Measurements from ENCODE around the gene POLR1A. TPM values are rescaled to one million over a fixed set of nuclear protein-coding genes. Genes with fewer than 3 reads are reported as not detected.

Gene POLR1A
- total and polyA plus RNA-seq, 2 of the 13 experiments (the other 11 are each of a cell fraction or from before 2014, with no cell fraction given) = 7.2 to 39.9 TPM

DNA sequence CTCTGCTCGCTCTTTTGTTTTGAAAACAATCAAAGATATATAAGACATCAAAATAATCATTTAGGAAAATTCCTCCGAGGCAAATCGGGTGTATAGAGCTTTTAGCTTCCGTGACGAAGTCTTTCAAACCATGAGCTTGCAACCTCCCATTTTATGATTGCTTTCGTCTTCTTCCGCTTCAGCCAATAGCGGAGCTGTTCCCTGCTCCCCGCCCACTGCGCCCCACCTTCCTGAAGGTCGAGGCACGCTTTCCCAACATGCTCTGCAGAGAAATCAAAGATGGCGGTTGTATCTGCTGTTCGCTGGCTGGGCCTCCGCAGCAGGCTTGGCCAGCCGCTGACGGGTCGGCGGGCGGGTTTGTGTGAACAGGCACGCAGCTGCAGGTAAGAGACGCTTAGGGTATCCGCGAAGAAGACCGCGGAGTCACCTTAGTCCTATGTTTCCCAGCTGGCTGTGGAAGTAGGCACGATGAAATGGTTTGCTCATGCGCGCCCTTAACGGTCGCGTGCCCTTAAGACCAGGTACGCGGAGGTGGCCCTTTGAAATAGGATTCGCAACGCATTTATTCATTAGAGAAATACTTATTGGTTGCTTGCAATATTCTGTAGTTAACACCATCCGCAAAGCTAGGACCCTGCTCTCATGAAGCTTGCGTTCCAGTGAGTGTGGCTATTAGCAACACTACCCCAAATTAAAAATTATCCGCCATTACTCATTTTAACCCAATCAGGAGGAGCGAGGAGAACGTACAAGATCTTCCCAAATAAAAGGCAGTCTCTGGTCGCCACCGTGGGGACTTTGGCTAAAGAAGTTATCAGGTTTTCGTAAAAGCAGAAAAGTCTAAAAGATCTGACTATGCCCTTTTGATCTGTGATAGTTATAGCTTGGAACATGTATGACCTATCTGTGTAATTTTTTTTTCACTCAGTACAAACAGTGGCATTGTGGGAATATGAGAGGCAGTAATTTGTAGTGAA is 571 bp upstream of the POLR1A start, which contains the start of gene PTCD3 (continued):
- TF ChIP-seq, protein P1, sequence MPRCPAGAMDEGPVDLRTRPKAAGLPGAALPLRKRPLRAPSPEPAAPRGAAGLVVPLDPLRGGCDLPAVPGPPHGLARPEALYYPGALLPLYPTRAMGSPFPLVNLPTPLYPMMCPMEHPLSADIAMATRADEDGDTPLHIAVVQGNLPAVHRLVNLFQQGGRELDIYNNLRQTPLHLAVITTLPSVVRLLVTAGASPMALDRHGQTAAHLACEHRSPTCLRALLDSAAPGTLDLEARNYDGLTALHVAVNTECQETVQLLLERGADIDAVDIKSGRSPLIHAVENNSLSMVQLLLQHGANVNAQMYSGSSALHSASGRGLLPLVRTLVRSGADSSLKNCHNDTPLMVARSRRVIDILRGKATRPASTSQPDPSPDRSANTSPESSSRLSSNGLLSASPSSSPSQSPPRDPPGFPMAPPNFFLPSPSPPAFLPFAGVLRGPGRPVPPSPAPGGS (CRISPR knock-in tag; IDR thresholded peaks at IDR 0.05) = peak; percentile 41; the same call in 1 of the 2 replicates
- TF ChIP-seq NFYC (CRISPR knock-in tag; IDR thresholded peaks at IDR 0.05) (peak; percentile 88), BRD4 (CRISPR knock-in tag; IDR thresholded peaks at IDR 0.05) (peak; percentile 97), NCOA2 (CRISPR knock-in tag; IDR thresholded peaks at IDR 0.05) (peak; percentile 1; the same call in 1 of the 2 replicates), ZNF34 (CRISPR knock-in tag; IDR thresholded peaks at IDR 0.05; ENCODE audit: borderline replicate concordance) (no peak), RFXAP (CRISPR knock-in tag; IDR thresholded peaks at IDR 0.05; ENCODE audit: borderline replicate concordance) (0 out of 2 replicates have a peak, but pooled peaks have one; percentile 47), KDM2A (CRISPR knock-in tag; IDR thresholded peaks at IDR 0.05; ENCODE audit: borderline replicate concordance, low read depth) (peak; percentile 81; the same call in 1 of the 2 replicates), ZNF83 (CRISPR knock-in tag; IDR thresholded peaks at IDR 0.05; ENCODE audit: borderline replicate concordance) (peak; percentile 46; the same call in 1 of the 2 replicates), GTF2F1 (IDR thresholded peaks at IDR 0.05; ENCODE audit: low read length) (no peak), GZF1 (CRISPR knock-in tag; IDR thresholded peaks at IDR 0.05) (0 out of 2 replicates have a peak, but pooled peaks have one; percentile 41), ZNF879 (CRISPR knock-in tag; IDR thresholded peaks at IDR 0.05) (peak; percentile 54; the same call in 1 of the 2 replicates), ZNF136 (CRISPR knock-in tag; IDR thresholded peaks at IDR 0.05; ENCODE audit: low read depth) (no peak), ZNF264 (CRISPR knock-in tag; IDR thresholded peaks at IDR 0.05) (peak; percentile 44; the same call in 1 of the 2 replicates), CBX5 (CRISPR knock-in tag; IDR thresholded peaks at IDR 0.05; ENCODE audit: borderline replicate concordance) (no peak), AGO2 (optimal IDR thresholded peaks at IDR 0.05; ENCODE audit: low read depth, low read length) (peak; percentile 42), POGZ (CRISPR knock-in tag; IDR thresholded peaks at IDR 0.05) (no peak), CHD4 (IDR thresholded peaks at IDR 0.05; ENCODE audit: borderline replicate concordance, low read length) (no peak), CREB3 (CRISPR knock-in tag; IDR thresholded peaks at IDR 0.05) (no peak; the same call in 1 of the 2 replicates), DPF2 (CRISPR knock-in tag; IDR thresholded peaks at IDR 0.05; ENCODE audit: borderline replicate concordance, low read depth) (0 out of 2 replicates have a peak, but pooled peaks have one; percentile 11)
- TF ChIP-seq, protein P2, sequence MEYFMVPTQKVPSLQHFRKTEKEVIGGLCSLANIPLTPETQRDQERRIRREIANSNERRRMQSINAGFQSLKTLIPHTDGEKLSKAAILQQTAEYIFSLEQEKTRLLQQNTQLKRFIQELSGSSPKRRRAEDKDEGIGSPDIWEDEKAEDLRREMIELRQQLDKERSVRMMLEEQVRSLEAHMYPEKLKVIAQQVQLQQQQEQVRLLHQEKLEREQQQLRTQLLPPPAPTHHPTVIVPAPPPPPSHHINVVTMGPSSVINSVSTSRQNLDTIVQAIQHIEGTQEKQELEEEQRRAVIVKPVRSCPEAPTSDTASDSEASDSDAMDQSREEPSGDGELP (IDR thresholded peaks at IDR 0.05; ENCODE audit: borderline replicate concordance, low read depth) = peak; percentile 57; the same call in 1 of the 2 replicates
- TF ChIP-seq, protein P3, sequence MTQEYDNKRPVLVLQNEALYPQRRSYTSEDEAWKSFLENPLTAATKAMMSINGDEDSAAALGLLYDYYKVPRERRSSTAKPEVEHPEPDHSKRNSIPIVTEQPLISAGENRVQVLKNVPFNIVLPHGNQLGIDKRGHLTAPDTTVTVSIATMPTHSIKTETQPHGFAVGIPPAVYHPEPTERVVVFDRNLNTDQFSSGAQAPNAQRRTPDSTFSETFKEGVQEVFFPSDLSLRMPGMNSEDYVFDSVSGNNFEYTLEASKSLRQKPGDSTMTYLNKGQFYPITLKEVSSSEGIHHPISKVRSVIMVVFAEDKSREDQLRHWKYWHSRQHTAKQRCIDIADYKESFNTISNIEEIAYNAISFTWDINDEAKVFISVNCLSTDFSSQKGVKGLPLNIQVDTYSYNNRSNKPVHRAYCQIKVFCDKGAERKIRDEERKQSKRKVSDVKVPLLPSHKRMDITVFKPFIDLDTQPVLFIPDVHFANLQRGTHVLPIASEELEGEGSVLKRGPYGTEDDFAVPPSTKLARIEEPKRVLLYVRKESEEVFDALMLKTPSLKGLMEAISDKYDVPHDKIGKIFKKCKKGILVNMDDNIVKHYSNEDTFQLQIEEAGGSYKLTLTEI (CRISPR knock-in tag; conservative IDR thresholded peaks at IDR 0.05) = no peak
- TF ChIP-seq, protein P4, sequence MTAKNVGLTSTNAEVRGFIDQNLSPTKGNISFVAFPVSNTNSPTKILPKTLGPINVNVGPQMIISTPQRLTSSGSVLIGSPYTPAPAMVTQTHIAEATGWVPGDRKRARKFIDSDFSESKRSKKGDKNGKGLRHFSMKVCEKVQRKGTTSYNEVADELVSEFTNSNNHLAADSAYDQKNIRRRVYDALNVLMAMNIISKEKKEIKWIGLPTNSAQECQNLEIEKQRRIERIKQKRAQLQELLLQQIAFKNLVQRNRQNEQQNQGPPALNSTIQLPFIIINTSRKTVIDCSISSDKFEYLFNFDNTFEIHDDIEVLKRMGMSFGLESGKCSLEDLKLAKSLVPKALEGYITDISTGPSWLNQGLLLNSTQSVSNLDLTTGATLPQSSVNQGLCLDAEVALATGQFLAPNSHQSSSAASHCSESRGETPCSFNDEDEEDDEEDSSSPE (CRISPR knock-in tag; IDR thresholded peaks at IDR 0.05) = peak; percentile 60
